ENCODE measurements around the gene FCER2.
"Not testable (repeated sequence)": the region's sequence is repeated elsewhere in the genome, so short reads cannot be mapped to it uniquely, and the experiment has no call there.

FCER2 gene

DNA sequence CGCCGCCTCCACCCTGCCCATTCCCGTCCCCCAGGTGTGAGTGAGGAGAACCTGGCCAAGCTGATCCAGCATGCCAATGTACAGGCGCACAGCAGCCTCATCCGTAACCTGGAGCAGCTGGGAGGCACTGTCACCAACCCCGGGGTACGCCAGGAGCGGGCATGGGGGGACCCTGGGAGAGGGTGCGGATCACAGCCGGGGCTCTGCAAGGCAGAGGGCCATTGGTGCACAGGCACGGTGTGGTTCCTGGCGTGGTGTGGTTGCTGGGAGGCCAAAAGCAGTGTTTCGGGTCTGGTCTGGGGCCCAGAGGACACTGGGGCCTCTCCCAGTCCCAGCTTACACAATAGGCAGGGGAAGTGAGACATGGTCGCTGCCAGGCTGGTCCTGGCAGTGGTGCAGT is 56.8 kb downstream of the FCER2 start:
- DNase-seq, result no peak

DNA sequence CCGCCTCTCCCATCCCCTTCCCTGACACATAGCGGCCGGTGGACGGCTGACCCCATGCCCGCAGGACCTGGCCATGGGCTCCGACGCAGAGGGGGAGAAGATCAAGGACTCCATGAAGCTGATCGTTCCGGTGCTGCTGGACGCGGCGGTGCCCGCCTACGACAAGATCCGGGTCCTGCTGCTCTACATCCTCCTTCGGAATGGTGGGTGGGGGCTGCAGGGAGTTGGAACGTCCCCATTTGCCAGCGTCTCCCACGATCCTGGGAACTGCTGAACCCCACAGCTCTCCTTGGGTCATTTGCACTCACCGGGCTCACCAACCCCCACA is 57.4 kb downstream of the FCER2 start:
- no peak for DNase-seq

DNA sequence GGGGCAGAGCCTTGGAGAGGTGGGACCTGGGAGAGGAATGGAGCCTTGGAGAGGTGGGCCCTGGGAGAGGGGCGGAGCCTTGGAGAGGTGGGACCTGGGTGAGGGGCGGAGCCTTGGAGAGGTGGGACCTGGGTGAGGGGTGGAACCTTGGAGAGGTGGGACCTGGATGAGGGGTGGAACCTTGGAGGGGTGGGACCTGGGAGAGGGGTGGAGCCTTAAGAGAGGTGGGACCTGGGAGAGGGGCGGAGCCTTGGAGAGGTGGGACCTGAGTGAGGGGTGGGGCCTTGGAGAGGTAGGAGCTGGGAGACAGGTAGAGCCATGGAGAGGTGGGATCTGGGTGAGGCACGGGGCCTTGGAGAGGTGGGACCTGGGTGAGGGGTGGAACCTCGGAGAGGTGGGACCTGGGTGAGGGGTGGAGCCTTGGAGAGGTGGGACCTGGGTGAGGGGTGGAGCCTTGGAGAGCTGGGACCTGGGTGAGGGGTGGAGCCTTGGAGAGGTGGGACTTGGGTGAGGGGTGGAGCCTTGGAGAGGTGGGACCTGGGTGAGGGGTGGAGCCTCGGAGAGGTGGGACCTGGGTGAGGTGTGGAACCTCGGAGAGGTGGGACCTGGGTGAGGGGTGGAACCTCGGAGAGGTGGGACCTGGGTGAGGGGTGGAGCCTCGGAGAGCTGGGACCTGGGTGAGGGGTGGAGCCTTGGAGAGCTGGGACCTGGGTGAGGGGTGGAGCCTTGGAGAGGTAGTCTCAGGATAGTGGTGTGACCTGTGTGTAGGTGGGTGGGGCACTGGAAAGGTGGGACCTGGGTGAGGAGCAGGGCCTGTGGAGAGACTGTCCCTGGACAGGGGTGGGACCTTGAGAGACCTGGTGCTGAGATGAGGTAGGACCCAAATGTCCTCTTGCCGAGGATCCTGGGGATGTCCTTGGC is 58.0 kb downstream of the FCER2 start:
- DNase-seq, result not testable (repeated sequence)

GRCh38 chr19:7643031-7643415 is 58.9 kb downstream of the FCER2 start:
- no peak for DNase-seq

DNA sequence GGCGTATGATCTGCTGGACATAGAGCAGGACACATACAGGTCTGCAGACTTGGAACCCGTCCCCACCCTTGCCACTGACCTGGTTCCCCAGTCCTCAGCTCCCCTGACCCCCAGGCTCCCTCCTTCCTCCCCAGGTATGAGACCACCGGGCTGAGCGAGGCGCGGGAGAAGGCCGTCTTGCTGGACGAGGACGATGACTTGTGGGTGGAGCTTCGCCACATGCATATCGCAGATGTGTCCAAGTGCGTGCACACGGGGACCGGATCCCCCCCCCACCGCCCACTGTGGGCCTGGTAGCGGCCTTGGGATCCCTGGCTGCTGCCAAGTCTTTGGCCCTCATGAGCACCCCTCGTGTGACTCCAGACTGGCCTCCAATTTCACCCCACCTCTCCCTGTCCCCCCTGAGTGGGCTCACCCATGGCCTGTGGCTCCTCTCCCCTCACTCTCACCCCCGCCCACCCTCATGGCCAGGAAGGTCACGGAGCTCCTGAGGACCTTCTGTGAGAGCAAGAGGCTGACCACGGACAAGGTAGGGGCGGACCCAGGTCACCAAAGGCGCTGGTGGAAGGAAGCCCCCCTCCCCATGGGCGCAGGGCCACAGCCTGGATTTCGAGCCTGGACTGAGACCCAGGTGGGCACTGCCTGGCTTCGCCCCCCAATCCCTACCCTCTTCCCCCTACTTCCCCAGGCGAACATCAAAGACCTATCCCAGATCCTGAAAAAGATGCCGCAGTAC is 59.5 kb downstream of the FCER2 start:
- no peak for DNase-seq

DNA sequence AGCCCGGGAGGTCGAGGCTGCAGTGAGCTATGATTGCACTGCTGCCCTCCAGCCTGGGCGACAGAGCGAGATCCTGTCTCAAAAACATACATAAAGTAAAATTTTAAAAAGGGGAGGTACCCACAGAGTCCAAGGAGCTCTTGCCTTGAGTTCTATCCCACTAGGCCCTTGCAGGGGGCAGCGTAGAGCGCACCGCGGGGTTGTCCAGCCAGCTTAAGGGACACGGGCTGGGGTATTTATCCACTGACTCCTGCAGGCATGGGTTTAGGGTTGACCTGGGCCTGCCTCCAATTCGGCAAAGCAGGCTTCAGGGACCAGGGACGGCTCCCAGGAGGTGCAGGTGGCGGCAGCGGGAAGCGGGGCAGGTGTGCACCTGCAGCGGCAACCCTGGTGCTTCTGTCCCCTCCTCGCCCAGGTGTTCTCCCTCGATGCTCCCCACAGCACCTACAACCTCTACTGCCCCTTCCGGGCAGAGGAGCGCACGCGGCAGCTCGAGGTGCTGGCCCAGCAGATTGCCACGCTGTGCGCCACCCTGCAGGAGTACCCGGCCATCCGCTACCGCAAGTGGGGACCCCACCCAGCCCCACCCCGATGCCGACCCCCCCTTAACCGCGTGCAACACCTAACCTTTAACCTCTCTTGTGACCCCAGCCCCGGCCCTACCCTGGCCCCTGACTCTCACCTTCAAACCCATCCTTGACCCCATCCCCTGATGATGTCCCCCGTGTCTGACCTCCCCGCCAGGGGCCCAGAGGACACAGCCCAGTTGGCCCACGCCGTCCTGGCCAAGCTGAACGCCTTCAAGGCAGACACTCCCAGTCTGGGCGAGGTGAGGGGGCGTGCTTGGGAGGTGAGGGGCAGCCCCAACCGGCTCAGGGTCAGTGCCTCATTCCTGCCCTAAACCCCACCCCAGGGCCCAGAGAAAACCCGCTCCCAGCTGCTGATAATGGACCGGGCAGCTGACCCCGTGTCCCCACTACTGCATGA is 60.3 kb downstream of the FCER2 start:
- DNase-seq, result no peak

DNA sequence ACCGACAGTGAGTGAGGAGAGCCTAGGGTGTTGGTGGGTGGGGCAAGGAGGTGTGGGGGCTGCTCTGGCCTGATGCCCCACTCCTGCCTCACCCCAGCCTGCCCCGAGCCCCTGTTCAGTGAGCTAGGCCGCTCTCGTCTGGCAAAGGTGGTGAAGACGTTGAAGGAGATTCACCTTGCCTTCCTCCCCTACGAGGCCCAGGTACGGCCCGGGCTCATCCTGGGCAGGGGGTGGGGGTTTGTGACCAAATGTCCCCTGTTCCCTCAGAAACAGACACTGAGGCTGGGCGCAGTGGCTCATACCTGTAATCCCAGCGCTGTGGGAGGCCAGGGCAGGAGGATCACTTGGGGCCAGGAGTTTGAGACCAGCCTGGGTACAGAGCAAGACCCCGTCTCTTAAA is 61.1 kb downstream of the FCER2 start:
- DNase-seq, result no peak

- DNase-seq, result no peak
These were observed 62.0 kb downstream of the FCER2 start for GRCh38 chr19:7639863-7640348.

DNA sequence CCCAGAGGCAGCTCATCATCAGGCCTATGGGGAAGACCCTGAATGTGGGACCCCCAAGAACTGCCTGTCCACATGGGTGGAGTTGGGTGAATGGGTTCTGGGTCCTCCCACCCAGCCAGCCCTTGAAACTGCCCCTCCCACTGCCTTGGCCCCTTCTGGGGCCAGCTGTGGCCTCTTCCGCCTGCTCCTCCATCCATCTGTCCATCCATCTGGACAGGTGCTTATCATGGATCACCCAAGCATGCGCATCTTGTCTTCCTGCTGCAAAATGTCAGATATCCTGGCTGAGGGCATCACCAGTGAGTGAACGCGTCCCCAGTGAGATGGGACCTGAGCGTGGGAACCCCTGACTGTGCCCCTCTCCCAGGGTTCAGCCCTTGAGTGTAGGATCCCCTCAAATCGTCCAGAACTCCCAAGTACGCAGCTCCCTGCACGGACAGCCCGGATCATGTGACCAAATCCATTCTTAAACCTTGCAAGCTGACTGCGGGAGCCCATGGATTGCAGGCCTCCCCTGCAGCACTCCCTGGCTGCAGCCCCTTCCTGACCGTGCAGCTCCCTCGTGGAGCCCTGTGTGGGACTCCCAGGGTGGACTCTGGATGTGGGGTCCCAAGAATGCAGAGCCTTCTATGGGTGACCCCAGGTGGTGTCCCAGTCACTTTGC is 63.0 kb downstream of the FCER2 start:
- DNase-seq, result no peak

All from activated effector memory CD4-positive, alpha-beta T cell treated with anti-CD3 and anti-CD28 coated beads, Interleukin-2, amount 50 U/mL, for 16 hours (primary cell).